ENCODE data around the gene WDR44. TPM values are rescaled to one million over a fixed set of nuclear protein-coding genes. Genes with fewer than 3 reads are reported as not detected.
A peak's percentile ranks its signal among the peaks of the same experiment; 100 is the strongest.

Gene WDR44
- total and polyA plus RNA-seq, 2 donors (not counting 3 experiments of a cell fraction or from before 2014, with no cell fraction given) = 6.5 to 17.4 TPM

- Histone ChIP-seq H3K4me2 (ENCODE audit: insufficient read depth, low read length) (no peak overlapping the region), H3K4me1 (ENCODE audit: control insufficient read depth, extremely low read depth, insufficient read depth, low read length) (no peaks in the 10 kb centered on the region), H3K79me2 (ENCODE audit: control insufficient read depth, insufficient read depth, low read length) (no peaks in the 10 kb centered on the region), H4K20me1 (replicated peaks; ENCODE audit: control insufficient read depth, extremely low read depth, insufficient read depth, low read length) (no peaks in the 10 kb centered on the region), H3K27ac (ENCODE audit: insufficient read depth, low read depth, low read length) (no peak overlapping the region), H3K27me3 (ENCODE audit: control insufficient read depth in 2 of 2, insufficient read depth in 2 of 2, low read length in 2 of 2) (no peaks in the 10 kb centered on the region), H3K9ac (replicated peaks; ENCODE audit: extremely low read depth, insufficient read depth, low read length) (no peak overlapping the region), H3K9me3 (replicated peaks; ENCODE audit: control insufficient read depth, insufficient read depth, low read length) (no peaks in the 10 kb centered on the region), H3K4me3 (replicated peaks in 1 of 3; ENCODE audit: insufficient read depth in 1 of 3, low read depth in 1 of 3, low read length in 3 of 3) (no peak overlapping the region), H3K36me3 (ENCODE audit: control insufficient read depth in 2 of 2, extremely low read depth in 1 of 2, insufficient read depth in 2 of 2, low read length in 2 of 2) (no peaks in the 10 kb centered on the region), H2AFZ (ENCODE audit: low read depth, low read length) (no peak overlapping the region), H3K9me1 (replicated peaks; ENCODE audit: control insufficient read depth, extremely low read depth, insufficient read depth, low read length) (no peaks in the 10 kb centered on the region)
- CTCF ChIA-PET = interaction anchor here (0.7 to 4.2 kb wide), 7 partner anchors 8 to 348 kb away, joined by 3 to 72 read pairs (median 6); no protein-coding TSS in a partner anchor
- no peak for FAIRE-seq
- TF ChIP-seq GATA2 (IDR thresholded peaks at IDR 0.05; ENCODE audit: insufficient read depth, insufficient read length, low read depth, low read length) (no peak), EZH2 (IDR thresholded peaks at IDR 0.05; ENCODE audit: borderline replicate concordance, low read depth, low read length, severe bottlenecking) (no peak), JUN (IDR thresholded peaks at IDR 0.05; ENCODE audit: borderline replicate concordance, insufficient read depth, insufficient read length, low read depth) (no peak), FOS (IDR thresholded peaks at IDR 0.05; ENCODE audit: borderline replicate concordance, insufficient read depth, low read length) (no peak), POLR2A (IDR thresholded peaks at IDR 0.05; ENCODE audit: low read depth, low read length) (no peak)
- TF ChIP-seq, protein P1, sequence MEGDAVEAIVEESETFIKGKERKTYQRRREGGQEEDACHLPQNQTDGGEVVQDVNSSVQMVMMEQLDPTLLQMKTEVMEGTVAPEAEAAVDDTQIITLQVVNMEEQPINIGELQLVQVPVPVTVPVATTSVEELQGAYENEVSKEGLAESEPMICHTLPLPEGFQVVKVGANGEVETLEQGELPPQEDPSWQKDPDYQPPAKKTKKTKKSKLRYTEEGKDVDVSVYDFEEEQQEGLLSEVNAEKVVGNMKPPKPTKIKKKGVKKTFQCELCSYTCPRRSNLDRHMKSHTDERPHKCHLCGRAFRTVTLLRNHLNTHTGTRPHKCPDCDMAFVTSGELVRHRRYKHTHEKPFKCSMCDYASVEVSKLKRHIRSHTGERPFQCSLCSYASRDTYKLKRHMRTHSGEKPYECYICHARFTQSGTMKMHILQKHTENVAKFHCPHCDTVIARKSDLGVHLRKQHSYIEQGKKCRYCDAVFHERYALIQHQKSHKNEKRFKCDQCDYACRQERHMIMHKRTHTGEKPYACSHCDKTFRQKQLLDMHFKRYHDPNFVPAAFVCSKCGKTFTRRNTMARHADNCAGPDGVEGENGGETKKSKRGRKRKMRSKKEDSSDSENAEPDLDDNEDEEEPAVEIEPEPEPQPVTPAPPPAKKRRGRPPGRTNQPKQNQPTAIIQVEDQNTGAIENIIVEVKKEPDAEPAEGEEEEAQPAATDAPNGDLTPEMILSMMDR (IDR thresholded peaks at IDR 0.05; ENCODE audit: extremely low read depth in 1 of 2, insufficient read depth in 1 of 2, low read depth in 1 of 2, low read length in 2 of 2) = peak in 1 of 2 donors; percentile 29
- intact Hi-C loops (cut with micrococcal nuclease) (loop anchor here (1.0 to 10.0 kb wide), 2 partner anchors 142 to 345 kb away; no protein-coding TSS in a partner anchor), dilution Hi-C loops (cut with MboI; ENCODE audit: extremely low pct_ligation_motif_present, low sequenced_read_pairs) (no loop called here)
- DNase-seq (ENCODE audit: low read depth, low spot score) = peak; percentile 12
- POLR2A ChIA-PET = no interaction called here
- no TSS peak for BruUV-seq (replicated peaks)
These were observed 113.6 kb downstream of the WDR44 start for GRCh38 chrX:118459494-118459893.

DNA sequence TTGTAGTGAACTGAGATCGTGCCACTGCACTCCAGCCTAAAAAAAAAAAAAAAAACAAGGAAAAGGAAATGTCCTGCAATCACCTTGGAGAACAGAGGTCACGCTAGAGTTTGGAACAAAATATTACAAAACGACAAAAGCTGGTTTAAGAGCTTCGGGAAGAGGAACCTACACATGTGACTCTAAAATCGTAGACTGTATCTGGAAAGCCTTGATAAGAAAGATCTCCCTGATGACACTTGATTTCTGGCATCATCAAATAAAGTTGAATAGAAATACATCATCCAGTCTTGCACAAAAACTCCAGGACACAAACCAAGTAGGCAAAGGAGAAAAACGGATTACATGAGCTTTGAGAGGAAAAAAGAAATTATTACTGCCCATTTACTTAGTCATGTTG, 118.6 kb downstream of the WDR44 start:
- FAIRE-seq (no peak), DNase-seq (ENCODE audit: low read depth, low spot score) (no peak)
- Histone ChIP-seq H3K9ac (replicated peaks; ENCODE audit: extremely low read depth, insufficient read depth, low read length) (no peak overlapping the region), H3K4me3 (replicated peaks in 1 of 3; ENCODE audit: insufficient read depth in 1 of 3, low read depth in 1 of 3, low read length in 3 of 3) (no peak overlapping the region), H4K20me1 (replicated peaks; ENCODE audit: control insufficient read depth, extremely low read depth, insufficient read depth, low read length) (no peaks in the 10 kb centered on the region), H3K4me2 (ENCODE audit: insufficient read depth, low read length) (no peak overlapping the region), H3K9me1 (replicated peaks; ENCODE audit: control insufficient read depth, extremely low read depth, insufficient read depth, low read length) (no peaks in the 10 kb centered on the region), H3K27me3 (ENCODE audit: control insufficient read depth in 2 of 2, insufficient read depth in 2 of 2, low read length in 2 of 2) (no peaks in the 10 kb centered on the region), H3K27ac (ENCODE audit: insufficient read depth, low read depth, low read length) (no peak overlapping the region), H3K9me3 (replicated peaks; ENCODE audit: control insufficient read depth, insufficient read depth, low read length) (no peaks in the 10 kb centered on the region), H3K79me2 (ENCODE audit: control insufficient read depth, insufficient read depth, low read length) (no peaks in the 10 kb centered on the region), H2AFZ (ENCODE audit: low read depth, low read length) (no peak overlapping the region), H3K36me3 (ENCODE audit: control insufficient read depth in 2 of 2, extremely low read depth in 1 of 2, insufficient read depth in 2 of 2, low read length in 2 of 2) (no peaks in the 10 kb centered on the region), H3K4me1 (ENCODE audit: control insufficient read depth, extremely low read depth, insufficient read depth, low read length) (no peaks in the 10 kb centered on the region)
- ChIA-PET CTCF (no interaction called here), POLR2A (no interaction called here)
- no TSS peak for BruUV-seq (replicated peaks)
- intact Hi-C loops (cut with micrococcal nuclease) = no loop called here
- dilution Hi-C loops (cut with MboI; ENCODE audit: extremely low pct_ligation_motif_present, low sequenced_read_pairs) = no loop called here
- TF ChIP-seq POLR2A (IDR thresholded peaks at IDR 0.05; ENCODE audit: low read depth, low read length) = no peak
- TF ChIP-seq EZH2 (IDR thresholded peaks at IDR 0.05; ENCODE audit: borderline replicate concordance, low read depth, low read length, severe bottlenecking) = no peak
- TF ChIP-seq JUN (IDR thresholded peaks at IDR 0.05; ENCODE audit: borderline replicate concordance, insufficient read depth, insufficient read length, low read depth) = no peak
- TF ChIP-seq POLR2AphosphoS5 (IDR thresholded peaks at IDR 0.05; ENCODE audit: insufficient read depth, low read depth, low read length) = no peak
